Activated T-helper 17 cell treated with anti-CD3 and anti-CD28 coated beads, Interleukin-2, amount 50 U/mL, for 72 hours (primary cell): Measurements from ENCODE around the gene MACIR. TPM values are rescaled to one million over a fixed set of nuclear protein-coding genes. Genes with fewer than 3 reads are reported as not detected.

Experiments used
- ATAC-seq: fragments of 150-1000 bp; cut with Tn5 transposase; replicated peaks from 2 replicates; pipeline ENCODE4 v1.10.0; 2021; ENCODE audit warnings: mild to moderate bottlenecking, moderate library complexity
- H3K27ac Mint-ChIP-seq: one replicate; pipeline ENCODE4 v1.8.0; 2022; ENCODE audit warnings: mixed read lengths
- H3K27me3 Mint-ChIP-seq: one replicate; pipeline ENCODE4 v1.8.0; 2022; ENCODE audit warnings: mixed read lengths
- H3K36me3 Mint-ChIP-seq: one replicate; pipeline ENCODE4 v1.8.0; 2022; ENCODE audit warnings: low read depth, mild to moderate bottlenecking, mixed read lengths
- H3K4me1 Mint-ChIP-seq: one replicate; pipeline ENCODE4 v1.8.0; 2022; ENCODE audit warnings: mixed read lengths
- H3K4me3 Mint-ChIP-seq: one replicate; pipeline ENCODE4 v1.8.0; 2022; ENCODE audit warnings: mild to moderate bottlenecking, mixed read lengths
- H3K9me3 Mint-ChIP-seq: one replicate; pipeline ENCODE4 v1.8.0; 2022; ENCODE audit warnings: mixed read lengths
- total RNA-seq, 2 donors: library from RNA; stranded (reverse); gene quantifications; one replicate each; pipeline ENCODE4 v1.2.3, GENCODE V29; 2022

Gene MACIR
- total RNA-seq, 2 donors from 2014 or later, result 5.2 to 9.7 TPM

DNA sequence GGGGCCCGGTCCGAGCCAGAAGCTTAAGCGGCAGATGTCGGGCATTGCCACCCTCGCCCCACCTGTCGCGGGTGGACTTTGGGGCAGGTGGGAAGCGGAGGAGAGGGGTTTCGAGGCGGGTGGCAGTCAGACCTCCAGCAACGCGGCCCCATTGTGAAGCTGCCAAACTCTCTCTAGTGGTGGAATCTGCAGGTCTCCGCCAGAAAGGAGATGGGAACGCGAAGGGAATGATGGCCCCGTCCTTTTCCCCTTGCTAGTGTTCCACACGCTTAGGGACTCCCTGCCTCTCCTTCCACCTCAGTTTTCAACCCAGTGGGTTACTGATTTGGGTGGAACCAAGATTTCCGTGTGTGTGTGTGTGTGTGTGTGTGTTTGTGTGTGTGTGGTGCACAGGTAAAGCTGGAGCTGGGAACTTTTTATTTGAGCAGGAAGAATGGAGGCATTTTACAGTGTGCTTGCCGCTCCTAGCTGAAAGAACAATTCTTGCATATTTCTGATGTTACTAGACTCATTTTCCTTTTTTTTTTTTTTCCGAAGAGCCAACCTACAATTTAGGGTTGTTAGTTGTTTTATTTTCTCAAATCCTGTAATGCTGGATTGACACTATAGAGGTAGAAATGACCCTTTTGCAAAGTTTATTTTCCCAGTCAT lies 1.3 kb downstream of the MACIR start:
- ATAC-seq, result no peak
- Mint-ChIP-seq H3K4me3 (peak overlapping the region; percentile 92), H3K4me1 (peaks cover 28% of the 10 kb centered on the region), H3K27ac (peak overlapping the region; percentile 80), H3K36me3 (no peaks in the 10 kb centered on the region), H3K9me3 (no peaks in the 10 kb centered on the region), H3K27me3 (peaks cover 8% of the 10 kb centered on the region)

DNA sequence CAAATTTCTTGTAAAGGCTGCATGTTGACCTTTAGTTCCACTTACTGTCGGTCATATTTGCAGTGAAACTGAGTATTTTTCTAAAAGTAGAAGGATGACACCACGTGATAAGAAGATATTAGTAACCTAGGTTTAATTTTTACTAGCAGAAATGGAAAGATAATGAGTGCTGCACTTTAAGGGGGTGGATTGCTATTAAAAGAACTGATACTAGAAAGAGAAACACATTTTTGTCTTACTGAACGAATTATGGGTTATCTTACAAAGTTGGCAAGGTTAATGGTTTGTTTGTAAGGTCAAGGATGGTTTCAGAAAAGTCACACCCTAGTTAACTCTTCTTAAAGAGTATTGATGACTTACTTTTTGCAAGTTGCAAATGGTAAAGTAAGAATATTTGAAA lies 2.4 kb downstream of the MACIR start:
- no peaks in the 10 kb centered on the region for H3K36me3 Mint-ChIP-seq
- ATAC-seq, result no peak
- H3K4me3 Mint-ChIP-seq, result peak overlapping the region; percentile 92
- H3K4me1 Mint-ChIP-seq, result peaks cover 28% of the 10 kb centered on the region
- no peaks in the 10 kb centered on the region for H3K9me3 Mint-ChIP-seq
- no peaks in the 10 kb centered on the region for H3K27me3 Mint-ChIP-seq
- H3K27ac Mint-ChIP-seq, result peak overlapping the region; percentile 3

DNA sequence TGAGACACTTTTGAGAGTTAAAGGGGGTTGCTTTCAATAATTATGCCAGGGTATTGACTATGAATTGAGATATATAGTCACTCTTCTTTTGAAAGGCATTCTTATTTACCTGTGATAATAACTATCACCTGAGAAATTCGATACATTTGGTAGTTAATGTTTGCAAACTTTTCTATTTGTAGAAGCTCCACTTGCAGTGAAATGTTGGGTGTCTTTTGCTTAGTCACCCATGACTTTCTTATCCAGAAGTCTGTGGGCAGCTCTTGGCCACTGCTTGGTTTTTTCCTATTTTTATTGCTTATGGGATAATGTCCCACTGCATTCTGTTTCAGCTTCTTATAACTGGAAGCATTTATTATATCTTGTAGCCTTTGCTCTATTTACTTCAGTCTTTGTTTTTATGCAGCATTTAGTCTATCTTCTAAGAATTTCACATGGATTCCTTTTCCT lies 3.9 kb downstream of the MACIR start:
- Mint-ChIP-seq H3K27ac (no peak overlapping the region), H3K4me1 (peaks cover 28% of the 10 kb centered on the region), H3K36me3 (peaks cover 8% of the 10 kb centered on the region), H3K4me3 (no peak overlapping the region), H3K27me3 (no peaks in the 10 kb centered on the region), H3K9me3 (no peaks in the 10 kb centered on the region)
- no peak for ATAC-seq

DNA sequence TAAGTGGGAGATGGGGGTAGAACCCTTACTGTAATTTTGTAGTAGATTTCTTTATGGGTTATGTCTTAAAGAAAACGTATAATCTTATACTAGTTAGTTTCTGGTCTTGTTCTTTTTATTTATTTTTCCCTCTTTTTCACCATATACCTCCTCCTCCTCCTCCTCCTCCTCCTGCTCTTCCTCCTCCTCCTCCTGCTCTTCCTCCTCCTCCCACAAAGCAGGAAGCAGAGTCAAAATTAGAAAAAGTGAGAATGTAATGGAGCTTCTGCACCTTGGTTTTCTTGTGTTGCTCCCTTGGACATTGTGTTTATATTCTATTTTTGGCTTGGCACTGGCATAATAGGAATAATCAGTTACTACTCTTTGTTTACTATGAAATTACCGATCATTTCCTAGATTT lies 4.5 kb downstream of the MACIR start:
- peaks cover 28% of the 10 kb centered on the region for H3K4me1 Mint-ChIP-seq
- H3K9me3 Mint-ChIP-seq, result no peaks in the 10 kb centered on the region
- H3K27ac Mint-ChIP-seq, result no peak overlapping the region
- H3K36me3 Mint-ChIP-seq, result peaks cover 8% of the 10 kb centered on the region
- H3K4me3 Mint-ChIP-seq, result no peak overlapping the region
- ATAC-seq, result no peak
- H3K27me3 Mint-ChIP-seq, result no peaks in the 10 kb centered on the region

DNA sequence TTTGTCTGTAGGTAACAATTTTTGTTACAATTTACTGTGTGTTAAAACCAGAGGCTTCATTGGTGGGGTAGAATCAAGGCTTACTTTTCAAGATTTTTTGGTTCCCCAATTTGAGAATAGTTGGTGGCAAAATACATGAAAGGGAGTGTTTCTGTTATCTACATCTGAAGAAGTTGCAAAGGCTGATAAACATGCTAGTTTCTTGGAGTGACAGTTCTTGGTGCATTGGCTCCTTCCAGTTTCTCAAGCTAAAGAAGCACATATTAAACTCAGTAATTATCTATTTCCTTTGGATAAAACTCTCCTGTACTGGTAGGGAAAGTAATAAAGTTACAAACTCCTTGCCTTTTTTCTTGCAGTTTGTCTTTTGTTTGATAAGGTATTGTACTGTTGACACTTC lies 5.9 kb downstream of the MACIR start:
- no peak overlapping the region for H3K4me3 Mint-ChIP-seq
- peaks cover 28% of the 10 kb centered on the region for H3K4me1 Mint-ChIP-seq
- no peak overlapping the region for H3K27ac Mint-ChIP-seq
- no peaks in the 10 kb centered on the region for H3K27me3 Mint-ChIP-seq
- H3K9me3 Mint-ChIP-seq, result no peaks in the 10 kb centered on the region
- ATAC-seq, result no peak
- peaks cover 8% of the 10 kb centered on the region for H3K36me3 Mint-ChIP-seq

DNA sequence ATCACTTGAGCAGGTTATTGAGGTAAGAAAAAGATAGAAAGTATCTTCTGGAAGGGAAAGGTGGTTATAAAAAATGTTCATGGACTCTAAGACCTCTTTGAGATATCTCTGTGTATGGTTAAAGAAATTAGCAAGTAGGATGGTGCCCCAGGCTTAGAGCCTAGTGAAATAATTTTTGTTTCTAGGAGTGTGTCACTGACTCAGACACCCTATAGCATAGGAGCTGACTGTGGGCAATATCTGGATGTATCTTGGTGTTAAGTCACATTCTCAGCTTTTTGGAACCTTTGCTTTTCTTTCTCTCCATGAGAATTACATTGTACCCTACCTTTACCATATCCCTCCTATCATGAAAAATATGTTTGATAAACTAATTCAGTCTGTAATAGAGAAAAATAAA lies 12.0 kb downstream of the MACIR start:
- no peak overlapping the region for H3K27ac Mint-ChIP-seq
- H3K27me3 Mint-ChIP-seq, result no peaks in the 10 kb centered on the region
- H3K4me3 Mint-ChIP-seq, result no peak overlapping the region
- peaks cover 8% of the 10 kb centered on the region for H3K4me1 Mint-ChIP-seq
- peaks cover 12% of the 10 kb centered on the region for H3K36me3 Mint-ChIP-seq
- ATAC-seq, result no peak
- H3K9me3 Mint-ChIP-seq, result no peaks in the 10 kb centered on the region

DNA sequence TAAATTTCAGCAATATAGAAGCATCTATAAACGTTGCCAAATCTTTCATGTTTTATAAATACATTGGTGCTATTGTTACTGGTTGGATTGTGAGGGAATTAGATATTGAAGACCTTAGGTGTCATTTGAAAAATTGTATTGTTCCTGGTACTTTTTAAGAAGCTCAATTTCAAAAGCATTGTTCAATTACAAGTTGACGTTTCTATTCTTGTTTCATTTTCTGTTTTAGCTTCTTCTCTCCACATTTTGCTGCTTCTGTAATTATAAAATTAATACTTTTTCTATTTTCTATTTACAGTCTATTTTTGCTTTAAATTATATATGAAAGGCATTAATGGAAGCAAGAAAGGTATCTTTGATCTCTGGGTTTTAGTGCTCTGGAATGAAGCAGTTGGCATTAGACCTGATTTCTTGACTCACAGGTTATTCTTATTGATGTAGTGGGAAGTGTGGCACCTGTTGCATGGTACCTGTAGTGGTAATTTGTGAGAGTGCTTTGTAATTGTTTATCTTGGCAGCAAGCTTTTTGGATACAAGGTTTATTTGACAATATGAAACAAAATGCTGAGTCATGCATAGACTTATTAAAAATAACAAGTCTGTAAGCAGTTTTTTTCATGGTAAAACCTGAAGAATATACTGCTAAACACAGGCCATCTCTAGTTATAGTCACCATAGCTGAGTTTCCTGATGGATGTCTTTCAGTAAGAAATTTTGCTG lies 13.2 kb downstream of the MACIR start:
- peak overlapping the region; percentile 32 for H3K4me3 Mint-ChIP-seq
- ATAC-seq, result no peak
- H3K36me3 Mint-ChIP-seq, result peaks cover 17% of the 10 kb centered on the region

DNA sequence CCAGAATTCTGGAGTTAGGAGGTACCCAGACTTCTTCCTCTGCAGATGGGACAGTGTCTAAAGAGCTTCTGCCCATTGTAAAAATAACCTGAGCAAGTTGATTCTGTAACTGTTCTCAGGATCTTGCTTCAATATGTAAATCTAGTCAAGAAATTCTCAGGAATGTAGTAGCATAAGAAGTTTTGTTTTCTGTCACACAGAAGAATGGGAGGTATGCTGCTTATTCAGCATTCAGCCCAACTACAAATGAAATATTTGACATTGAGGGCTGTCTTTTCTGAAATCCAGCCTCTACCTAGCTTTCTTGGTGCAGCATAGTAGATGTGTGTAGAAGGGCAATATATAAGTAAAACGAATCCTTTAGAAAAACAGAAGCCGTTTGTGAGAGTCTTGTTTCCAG lies 13.8 kb downstream of the MACIR start:
- H3K27ac Mint-ChIP-seq, result no peak overlapping the region
- no peaks in the 10 kb centered on the region for H3K27me3 Mint-ChIP-seq
- H3K36me3 Mint-ChIP-seq, result peaks cover 20% of the 10 kb centered on the region
- H3K9me3 Mint-ChIP-seq, result no peaks in the 10 kb centered on the region
- peaks cover 8% of the 10 kb centered on the region for H3K4me1 Mint-ChIP-seq
- ATAC-seq, result no peak
- peak overlapping the region; percentile 32 for H3K4me3 Mint-ChIP-seq

More for the DNA sequence above, 13.2 kb downstream of the MACIR start:
- Mint-ChIP-seq H3K27ac (no peak overlapping the region), H3K9me3 (no peaks in the 10 kb centered on the region), H3K4me1 (peaks cover 8% of the 10 kb centered on the region), H3K27me3 (no peaks in the 10 kb centered on the region)

DNA sequence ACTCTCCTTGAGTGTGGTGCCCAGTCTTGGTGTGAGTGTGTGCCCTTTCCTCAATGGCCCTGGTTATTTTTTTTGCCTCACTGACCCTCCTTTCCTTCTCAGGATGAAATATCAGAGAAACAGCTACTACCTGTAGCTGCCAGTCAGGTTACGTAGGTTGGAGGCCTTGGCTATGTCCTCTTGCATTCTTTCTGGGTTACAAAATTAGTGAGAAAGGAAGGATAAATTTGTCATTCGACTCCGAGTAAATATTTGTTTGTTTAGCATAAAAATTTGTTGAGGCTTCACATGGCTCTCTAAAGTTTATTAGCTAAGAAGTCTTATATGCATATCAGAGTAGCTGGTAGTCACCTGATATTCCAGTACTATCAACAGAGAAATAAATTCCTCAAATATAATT lies 15.4 kb downstream of the MACIR start:
- H3K27me3 Mint-ChIP-seq, result no peaks in the 10 kb centered on the region
- no peak for ATAC-seq
- H3K27ac Mint-ChIP-seq, result no peak overlapping the region
- H3K36me3 Mint-ChIP-seq, result peaks cover 24% of the 10 kb centered on the region
- no peak overlapping the region for H3K4me3 Mint-ChIP-seq
- H3K4me1 Mint-ChIP-seq, result peaks cover 8% of the 10 kb centered on the region
- H3K9me3 Mint-ChIP-seq, result no peaks in the 10 kb centered on the region

DNA sequence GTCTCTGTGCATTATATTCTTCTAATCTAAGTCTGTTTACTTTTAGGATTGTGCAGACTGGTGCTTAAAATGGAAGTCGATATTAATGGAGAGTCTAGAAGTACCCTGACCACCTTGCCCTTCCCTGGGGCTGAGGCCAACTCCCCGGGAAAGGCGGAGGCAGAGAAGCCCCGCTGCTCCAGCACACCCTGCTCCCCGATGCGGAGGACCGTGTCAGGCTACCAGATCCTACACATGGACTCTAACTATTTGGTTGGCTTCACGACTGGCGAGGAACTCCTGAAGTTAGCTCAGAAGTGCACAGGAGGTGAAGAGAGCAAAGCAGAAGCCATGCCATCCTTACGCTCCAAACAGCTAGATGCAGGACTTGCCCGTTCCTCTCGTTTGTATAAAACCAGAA lies 17.3 kb downstream of the MACIR start:
- Mint-ChIP-seq H3K9me3 (no peaks in the 10 kb centered on the region), H3K4me1 (peaks cover 8% of the 10 kb centered on the region), H3K27ac (no peak overlapping the region), H3K27me3 (no peaks in the 10 kb centered on the region), H3K4me3 (no peak overlapping the region), H3K36me3 (peaks cover 24% of the 10 kb centered on the region)
- no peak for ATAC-seq

DNA sequence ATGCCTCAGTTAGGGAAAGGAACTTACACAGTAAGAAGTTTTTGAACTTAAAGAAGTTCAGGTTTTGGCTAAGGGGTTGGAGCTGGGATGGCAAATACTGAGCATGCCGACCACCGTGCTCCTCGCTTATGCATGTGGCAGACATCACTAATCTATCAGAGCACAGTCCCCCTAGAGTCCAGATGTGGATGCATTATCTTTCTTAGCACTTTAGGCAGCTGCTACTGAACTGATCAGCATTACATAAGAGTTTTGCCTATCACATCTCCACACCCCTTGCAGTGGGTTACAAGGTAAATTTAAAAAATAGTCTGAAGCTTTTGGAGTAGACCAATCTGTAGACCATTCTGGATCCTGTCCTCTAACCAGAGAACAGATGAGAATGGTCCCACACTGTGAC lies 22.4 kb downstream of the MACIR start:
- peaks cover 16% of the 10 kb centered on the region for H3K36me3 Mint-ChIP-seq
- no peaks in the 10 kb centered on the region for H3K27me3 Mint-ChIP-seq
- ATAC-seq, result no peak
- H3K4me1 Mint-ChIP-seq, result no peaks in the 10 kb centered on the region
- no peaks in the 10 kb centered on the region for H3K9me3 Mint-ChIP-seq
- no peak overlapping the region for H3K4me3 Mint-ChIP-seq
- H3K27ac Mint-ChIP-seq, result no peak overlapping the region

DNA sequence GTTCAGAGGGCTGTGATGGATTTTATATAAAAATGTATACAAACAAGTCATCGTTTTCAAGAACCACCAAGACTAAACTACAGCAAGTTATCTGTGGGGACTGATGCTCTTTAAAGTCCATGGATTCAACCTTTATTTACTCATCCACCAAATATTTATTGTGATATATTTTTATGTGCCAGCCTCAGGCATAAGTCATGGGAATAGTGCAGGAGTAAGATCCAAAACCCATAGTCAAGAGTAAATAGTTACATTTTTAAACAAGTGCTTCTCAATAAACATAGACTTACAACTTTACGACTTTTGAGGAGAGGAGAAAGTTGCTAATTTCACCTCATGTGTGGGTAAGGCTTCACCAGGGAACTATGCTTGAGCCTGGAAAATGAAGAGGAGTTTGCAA lies 24.6 kb downstream of the MACIR start:
- Mint-ChIP-seq H3K36me3 (no peaks in the 10 kb centered on the region), H3K4me3 (no peak overlapping the region), H3K27ac (no peak overlapping the region), H3K9me3 (no peaks in the 10 kb centered on the region), H3K27me3 (no peaks in the 10 kb centered on the region), H3K4me1 (no peaks in the 10 kb centered on the region)
- no peak for ATAC-seq

DNA sequence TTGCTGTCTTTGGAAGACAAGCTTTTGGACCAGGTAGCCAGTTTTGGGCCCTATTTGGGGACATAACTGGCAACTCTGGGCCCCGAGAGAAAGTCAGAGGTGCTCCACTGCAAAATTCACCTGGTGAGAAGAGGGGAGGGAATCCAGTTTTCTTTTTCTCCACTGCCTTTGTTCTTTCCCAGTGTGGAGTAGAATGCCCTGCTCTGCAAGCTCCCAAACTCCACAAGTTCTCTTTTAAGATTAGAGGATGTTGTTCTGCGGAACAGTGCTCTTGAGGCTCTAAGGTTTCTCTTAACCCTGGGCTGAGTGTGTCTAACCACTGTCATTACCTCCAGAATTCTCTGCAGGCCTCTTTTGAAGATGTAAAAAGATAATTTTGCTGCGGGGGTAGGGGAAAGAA lies 25.3 kb downstream of the MACIR start:
- Mint-ChIP-seq H3K27ac (no peak overlapping the region), H3K9me3 (no peaks in the 10 kb centered on the region), H3K4me1 (no peaks in the 10 kb centered on the region), H3K36me3 (no peaks in the 10 kb centered on the region), H3K27me3 (no peaks in the 10 kb centered on the region), H3K4me3 (no peak overlapping the region)
- no peak for ATAC-seq

DNA sequence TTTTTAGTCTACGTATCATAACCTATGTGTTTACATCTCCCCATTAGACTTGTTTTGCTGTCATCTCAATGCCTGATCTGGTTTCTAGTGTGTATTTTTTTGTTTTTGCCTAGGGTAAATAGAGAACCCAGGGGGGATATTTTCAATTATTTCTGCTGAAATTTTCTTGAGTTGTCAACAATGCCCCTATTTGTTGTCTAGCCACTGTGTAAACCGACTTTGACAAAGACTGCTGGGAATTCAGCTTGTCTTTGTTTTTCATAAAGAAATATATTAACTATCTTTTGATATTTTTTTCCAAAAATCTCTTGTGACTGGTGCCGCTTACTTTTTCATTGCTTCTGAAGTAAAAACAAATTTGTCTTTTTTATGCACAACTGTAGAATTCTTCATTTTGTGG lies 28.1 kb downstream of the MACIR start:
- no peak overlapping the region for H3K4me3 Mint-ChIP-seq
- H3K27me3 Mint-ChIP-seq, result no peaks in the 10 kb centered on the region
- no peaks in the 10 kb centered on the region for H3K4me1 Mint-ChIP-seq
- H3K27ac Mint-ChIP-seq, result no peak overlapping the region
- H3K9me3 Mint-ChIP-seq, result no peaks in the 10 kb centered on the region
- no peaks in the 10 kb centered on the region for H3K36me3 Mint-ChIP-seq
- ATAC-seq, result no peak

DNA sequence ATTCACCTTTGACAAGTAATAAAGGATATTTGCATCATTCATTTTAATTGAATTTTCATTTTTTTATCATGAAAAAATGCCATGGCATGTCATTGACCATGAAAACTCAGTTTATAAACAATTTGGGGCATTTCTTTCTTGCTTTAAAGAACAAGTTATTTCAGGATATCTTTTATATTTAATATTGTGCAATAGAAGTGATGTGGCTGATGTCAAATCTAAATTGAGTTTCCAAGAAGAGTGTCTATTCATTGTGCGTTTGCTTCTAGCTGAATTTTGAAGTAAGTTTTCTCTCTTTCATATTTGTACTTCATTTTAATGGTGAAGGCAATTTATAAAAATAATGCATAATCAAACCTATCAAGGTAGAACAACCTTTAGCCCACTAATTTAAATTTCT lies 30.5 kb downstream of the MACIR start:
- no peaks in the 10 kb centered on the region for H3K4me1 Mint-ChIP-seq
- no peaks in the 10 kb centered on the region for H3K9me3 Mint-ChIP-seq
- no peak for ATAC-seq
- no peaks in the 10 kb centered on the region for H3K36me3 Mint-ChIP-seq
- H3K27me3 Mint-ChIP-seq, result no peaks in the 10 kb centered on the region
- no peak overlapping the region for H3K27ac Mint-ChIP-seq
- no peak overlapping the region for H3K4me3 Mint-ChIP-seq
